ENCODE measurements around the gene RPRD1A. TPM values are rescaled to one million over a fixed set of nuclear protein-coding genes. Genes with fewer than 3 reads are reported as not detected.
A peak's percentile ranks its signal among the peaks of the same experiment; 100 is the strongest.
"Not testable (repeated sequence)": the region's sequence is repeated elsewhere in the genome, so short reads cannot be mapped to it uniquely, and the experiment has no call there.

RPRD1A gene
- total RNA-seq, 1 donor from 2014 or later, result 16.7 TPM

DNA sequence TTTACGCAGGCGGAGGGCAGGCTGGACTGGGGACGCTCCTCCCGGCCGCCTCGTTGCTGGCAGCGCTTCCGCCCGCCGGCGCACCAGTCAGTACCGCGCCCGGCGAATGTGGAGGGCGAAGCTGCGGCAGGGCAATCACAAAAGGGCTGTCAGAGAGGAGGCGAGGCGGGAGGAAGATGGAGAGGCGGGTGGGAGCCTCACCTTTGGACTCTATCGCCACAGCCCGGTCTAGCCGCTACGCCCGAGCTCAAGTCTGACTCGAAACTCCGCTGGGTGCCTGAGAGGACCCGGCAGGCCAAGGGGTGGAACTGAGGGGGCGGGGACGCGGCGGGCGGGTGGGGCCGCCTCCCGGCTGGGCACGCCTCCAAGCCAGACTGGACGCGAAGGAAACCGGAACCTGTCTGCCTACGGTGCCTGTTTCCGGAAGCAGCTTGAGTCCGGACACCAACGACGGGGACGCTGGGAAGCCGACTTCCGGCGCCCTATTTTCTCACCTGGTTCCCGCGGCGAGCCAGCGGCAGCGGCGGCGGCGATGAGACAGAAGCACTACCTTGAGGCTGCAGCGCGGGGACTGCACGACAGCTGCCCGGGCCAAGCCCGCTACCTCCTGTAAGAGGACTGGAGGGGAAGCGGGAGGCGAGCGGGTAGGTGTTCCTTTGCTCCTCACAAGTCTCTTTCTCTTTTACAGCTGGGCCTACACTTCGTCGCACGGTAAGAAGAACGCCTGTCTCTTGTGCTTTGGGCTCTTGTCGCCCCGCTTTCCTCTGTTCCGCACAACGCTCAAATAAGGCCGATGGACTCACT is 95.0 kb downstream of the RPRD1A start, which contains the start of gene RMP24:
Gene RMP24 (plus strand): TSS at position 483 of the 804 bp plus-strand sequence.
- DNase-seq (ENCODE audit: low spot score) (peak; percentile 97), ATAC-seq (peak; percentile 94)

DNA sequence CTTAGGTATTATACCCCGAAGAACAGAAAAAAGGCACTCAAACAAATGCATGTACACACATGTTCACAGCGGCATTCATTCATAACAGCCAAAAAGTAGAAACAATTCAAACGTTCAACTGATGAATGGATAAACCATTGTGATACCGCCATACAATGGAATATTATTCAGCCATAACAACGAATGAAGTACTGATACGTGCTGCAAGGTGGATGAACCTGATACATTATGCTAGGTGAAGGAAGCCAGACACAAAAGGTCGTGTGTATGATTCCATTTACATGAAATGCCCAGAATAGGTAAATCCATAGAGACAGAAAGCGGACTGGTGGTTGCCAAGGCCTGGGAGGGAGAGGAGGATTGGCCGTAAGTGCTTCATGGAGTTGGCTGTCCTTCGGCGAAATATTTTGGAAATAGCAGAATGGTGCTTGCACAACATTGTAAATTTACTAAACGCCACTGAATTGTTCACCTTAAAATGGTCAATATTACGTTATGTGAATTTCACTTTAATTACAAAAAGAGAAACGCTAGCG is 95.6 kb downstream of the RPRD1A start:
- DNase-seq (ENCODE audit: low spot score), result no peak
- ATAC-seq, result peak; percentile 31

DNA sequence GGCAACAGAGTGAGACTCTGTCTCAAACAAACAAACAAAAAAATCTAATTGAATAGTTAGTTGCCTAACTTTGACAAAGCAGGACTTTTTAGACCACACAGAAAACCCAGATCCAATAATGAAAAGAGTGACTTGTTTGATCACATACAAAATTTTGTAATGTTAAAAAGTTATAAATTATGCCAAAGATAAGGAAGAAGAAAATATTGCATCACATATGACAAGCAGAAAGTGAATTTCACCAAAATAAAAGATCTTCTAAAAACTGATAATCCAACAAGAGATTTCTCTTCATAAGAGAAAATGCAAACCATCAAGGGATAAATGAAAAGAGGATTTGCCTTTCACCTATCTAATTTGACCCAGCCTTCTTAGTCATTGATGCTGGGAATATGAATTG is 97.7 kb downstream of the RPRD1A start:
- DNase-seq (ENCODE audit: low spot score), result no peak
- ATAC-seq, result no peak

DNA sequence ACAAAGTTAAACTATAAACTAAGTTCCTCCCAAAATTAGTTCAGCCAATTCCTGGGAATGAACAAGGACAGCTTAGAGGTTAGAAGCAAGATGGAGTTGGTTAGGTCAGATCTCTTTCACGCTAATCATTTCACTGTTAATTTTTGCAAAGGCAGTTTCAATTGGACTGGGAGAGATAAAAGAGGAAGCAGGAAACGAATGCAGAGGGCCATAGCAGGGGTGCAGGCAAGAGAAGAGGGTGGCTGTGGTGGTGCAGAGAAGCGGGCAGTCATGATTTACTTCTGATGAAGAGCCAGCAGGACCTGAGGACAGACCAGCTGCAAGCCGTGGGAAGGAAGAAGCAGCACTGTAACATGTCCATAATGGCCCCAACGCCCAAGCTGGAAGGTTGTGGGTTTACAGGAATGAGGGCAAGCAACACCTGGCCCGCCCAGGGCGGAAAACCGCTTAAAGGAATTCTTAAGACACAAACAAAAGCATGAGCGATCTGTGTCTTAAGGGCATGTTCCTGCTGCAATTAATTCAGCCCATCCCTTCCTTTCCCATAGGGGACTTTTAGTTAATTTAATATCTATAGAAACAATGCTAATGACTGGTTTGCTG is 99.0 kb downstream of the RPRD1A start:
- ATAC-seq (no peak), DNase-seq (ENCODE audit: low spot score) (no peak)

DNA sequence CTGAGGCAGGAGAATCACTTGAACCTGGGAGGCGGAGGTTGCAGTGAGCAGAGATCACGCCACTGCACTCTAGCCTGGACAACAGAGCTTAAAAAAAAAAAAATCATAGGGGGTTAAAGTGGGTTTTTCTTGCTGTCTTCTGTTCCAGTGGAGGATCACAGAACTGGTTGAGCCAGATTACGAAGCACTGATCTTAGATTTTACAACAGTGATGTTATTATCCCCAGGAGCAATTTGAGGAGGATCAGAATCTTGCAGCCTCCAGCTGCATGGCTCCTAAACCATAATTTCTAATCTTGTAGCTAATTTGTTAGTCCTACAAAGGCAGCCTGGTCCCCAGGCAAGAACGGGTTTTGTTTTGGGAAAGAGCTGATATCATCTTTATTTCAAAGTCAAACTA is 99.5 kb downstream of the RPRD1A start:
- DNase-seq (ENCODE audit: low spot score); ATAC-seq: not testable (repeated sequence)

DNA sequence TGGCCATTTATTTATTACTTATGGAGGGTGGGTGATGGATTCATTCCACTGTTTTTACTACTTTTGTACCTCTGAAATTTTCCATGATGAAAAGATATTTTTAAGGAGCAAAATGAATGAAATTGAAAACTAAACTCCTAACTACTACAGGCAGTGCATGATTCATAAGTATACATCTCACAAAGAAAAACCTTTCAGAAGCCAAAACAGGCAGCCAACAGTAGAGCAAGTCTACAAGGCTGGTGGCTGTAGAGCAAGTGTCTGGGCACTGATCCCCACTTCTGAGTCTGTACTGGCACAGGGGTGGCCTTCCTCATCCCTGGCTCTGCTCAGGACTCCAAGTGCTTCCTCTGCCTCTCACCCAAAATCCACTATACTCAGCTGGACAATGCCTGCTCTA is 103.0 kb downstream of the RPRD1A start:
- no peak for DNase-seq (ENCODE audit: low spot score)
- no peak for ATAC-seq

DNA sequence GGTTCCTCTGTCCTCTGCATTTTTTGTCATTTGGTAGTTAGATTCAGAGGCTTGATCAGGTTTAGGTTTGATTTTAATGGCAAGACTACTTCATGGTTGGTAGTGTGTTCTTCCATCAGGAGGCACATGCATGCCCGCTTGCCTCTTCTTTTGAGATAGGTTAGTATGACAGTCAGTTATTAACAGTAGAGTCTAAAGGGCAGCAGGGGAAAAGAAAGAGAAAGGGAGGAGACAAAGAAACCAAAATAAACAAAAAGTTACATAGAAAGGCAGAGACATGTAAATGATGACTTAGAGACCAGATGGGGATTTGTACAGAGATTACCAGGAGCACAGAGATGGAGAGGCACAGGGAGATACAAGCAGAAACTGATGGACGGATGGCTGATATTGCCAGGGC is 105.0 kb downstream of the RPRD1A start:
- no peak for ATAC-seq
- DNase-seq (ENCODE audit: low spot score), result no peak

DNA sequence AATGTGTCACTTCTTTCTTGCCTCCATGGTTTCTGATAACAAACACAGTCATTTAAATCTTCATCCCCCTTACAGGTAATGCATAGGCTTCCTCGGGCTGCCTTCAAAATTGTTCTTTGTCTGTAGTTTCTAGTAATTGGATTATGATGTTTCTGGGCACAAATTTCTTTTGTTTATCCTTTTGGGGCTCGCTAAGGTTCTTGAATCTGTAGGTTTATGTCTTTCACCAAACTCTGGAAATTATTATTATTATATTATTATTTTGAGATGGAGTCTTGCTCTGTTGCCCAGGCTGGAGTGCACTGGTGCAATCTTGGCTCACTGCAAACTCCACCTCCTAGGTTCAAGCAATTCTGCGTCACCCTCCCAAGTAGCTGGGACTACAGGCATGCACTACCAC is 111.1 kb downstream of the RPRD1A start:
- DNase-seq (ENCODE audit: low spot score) (no peak), ATAC-seq (no peak)

DNA sequence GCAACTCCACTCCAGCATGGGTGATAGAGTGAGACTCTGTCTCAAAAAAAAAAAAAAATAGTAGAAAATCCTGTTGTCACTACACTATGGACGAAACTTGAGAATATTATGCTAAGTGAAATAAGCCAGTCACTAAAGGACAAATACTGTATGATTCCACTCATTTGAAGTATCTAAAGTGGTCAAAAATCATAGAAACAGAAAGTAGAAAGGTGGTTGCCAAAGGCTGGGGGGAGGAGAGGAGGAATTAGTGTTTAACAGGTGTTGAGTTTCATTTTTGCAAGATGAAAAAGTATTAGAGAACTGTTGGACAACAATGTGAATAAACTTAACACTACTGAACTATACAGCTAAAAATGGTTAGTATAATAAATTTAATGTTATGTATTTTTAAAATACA is 113.7 kb downstream of the RPRD1A start:
- no peak for ATAC-seq

DNA sequence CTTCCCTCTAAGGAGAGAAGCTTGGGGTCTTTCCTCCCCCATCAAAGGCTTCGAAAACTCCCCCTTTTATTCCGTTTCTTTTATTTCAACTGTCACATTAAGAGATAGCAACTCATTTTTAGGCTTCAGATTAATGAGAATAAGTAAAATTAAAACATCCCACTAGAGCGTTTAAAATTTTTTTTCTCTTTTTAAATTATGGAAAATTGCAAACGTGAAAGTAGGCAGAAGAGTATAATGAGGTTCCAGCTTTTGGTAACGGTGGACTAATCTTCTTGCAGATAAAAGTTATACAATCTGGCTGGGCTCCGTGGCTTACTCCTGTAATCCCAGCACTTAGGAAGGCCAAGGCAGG is 116.8 kb downstream of the RPRD1A start:
- no peak for DNase-seq (ENCODE audit: low spot score)
- no peak for ATAC-seq

More for the DNA sequence above, 113.7 kb downstream of the RPRD1A start:
- no peak for DNase-seq (ENCODE audit: low spot score)

DNA sequence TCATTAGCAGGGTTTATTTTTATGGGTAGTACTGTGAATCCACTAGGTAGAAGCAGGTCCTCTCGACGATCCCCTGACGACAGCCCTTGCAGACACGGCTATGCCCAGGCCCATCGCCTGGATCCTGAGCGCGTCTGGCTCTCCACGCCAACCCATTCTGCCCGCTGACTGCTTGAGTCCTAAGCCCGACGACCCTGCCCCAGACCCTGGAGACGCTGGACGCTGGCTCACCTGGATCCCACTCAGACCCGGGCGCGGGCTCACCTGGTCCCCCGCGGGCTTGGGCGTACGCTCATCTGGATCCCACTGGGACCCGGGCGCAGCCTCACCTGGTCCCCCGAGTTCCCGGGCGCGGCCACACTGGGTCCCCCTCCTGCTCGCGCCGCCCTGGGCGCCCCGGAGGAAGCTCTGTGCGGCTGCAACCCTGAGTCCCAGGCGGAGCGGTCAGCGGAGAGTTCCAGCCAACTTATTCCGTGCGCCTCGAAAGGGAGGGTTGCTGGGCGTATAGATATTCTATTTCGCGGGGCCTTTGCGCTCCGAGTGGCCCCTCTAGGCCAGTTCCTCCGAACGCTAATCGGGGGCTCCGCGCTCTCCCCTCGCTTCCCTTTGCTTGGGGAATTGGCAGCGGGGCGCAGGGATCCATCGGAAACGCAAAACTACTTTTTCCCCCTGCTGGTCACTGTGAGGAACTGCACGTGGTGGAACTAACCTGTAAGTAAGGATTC is 117.3 kb downstream of the RPRD1A start:
- DNase-seq (ENCODE audit: low spot score) (peak; percentile 56), ATAC-seq (peak; percentile 97)

DNA sequence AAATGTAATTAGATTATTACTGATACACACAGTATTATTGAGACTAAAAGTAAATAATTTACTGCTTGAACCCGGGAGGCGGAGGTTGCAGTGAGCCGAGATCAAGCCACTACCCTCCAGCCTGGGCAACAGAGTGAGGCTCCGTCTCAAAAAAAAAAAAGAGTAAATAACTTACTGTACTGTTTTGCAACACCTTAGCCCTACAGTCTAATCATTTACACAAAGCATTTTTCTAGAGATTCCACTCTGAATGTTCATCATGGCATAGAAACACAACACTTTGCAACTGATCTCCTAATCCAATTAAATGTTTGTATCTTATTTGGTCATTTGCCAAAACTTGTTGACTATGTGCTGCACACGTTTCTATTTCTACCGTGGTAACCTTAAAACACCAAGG is 118.3 kb downstream of the RPRD1A start:
- DNase-seq (ENCODE audit: low spot score) (no peak), ATAC-seq (no peak)

DNA sequence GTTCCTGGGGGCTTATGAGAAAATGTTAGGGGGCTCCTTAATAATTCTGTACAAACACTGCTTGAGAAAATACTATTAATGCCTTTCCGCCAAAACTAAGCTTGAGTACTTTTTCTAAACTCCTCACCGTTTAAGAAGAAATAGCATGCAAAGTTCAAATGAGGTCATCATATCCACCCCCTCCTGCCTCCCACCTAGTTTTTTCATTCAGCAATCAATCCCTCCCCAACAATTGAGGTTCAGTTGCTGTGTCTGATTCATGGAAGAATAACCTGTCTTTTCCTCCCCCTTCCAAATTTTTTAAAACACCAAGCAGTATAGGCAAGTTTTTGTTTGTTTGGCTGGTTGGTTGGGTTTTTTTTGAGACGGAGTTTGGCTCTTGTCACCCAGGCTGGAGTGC is 119.3 kb downstream of the RPRD1A start:
- no peak for ATAC-seq

DNA sequence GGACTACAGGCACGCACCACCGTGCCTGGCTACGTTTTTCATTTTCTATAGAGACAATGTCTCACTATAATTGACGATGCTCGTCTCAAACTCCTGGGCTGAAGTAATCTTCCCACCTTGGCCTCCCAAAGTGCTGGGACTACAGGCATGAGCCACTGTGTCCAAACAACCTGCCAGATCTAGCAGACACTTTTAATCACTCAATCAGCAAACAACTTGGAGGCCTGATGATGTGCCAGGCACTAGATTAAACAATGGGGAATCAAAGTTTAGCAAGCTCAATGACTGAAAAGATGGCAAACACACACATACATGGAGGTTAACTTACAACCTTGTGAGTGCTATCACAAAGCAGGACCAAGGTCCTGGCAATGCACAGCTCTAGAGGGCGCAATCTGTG is 124.7 kb downstream of the RPRD1A start:
- ATAC-seq (no peak), DNase-seq (ENCODE audit: low spot score) (no peak)

More for the DNA sequence above, 119.3 kb downstream of the RPRD1A start:
- DNase-seq (ENCODE audit: low spot score), result no peak

DNA sequence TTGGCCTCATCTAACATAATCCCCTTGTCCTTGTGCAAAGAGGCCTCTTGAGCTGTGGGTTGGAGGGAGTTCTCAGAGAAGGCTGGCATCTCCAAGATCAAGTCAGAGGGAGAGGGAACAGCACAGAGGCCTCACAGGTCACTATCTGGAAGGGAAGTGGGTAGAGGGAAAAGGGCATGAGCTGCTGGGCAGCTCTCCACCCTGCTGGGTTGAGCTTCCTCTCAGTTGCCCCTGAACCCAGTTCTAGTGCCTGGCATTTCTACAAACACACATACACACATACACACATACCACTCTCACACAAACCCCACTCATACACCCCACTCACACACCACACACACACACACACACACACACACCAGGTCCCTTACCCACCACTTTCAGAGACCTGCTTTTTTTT is 125.2 kb downstream of the RPRD1A start:
- DNase-seq (ENCODE audit: low spot score) (no peak), ATAC-seq (no peak)

DNA sequence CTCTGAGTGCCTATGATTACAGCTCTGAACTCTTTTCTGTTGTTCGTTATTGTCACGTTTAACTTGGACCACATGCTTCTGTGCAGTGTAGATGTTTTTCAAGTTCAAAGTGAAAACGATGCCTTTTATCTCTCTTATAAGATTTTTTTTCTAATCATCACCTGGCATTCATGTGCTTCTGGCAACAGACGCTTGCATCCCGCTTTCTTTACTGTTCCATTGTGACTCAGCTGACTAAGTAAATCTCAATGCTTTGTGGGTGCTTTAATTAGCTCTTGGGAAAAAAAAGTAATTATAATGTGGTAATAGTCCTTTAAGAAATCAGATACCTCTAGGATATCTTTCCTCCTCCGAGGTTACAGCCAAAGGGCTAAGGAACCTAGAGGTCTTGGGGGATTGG is 126.1 kb downstream of the RPRD1A start:
- DNase-seq (ENCODE audit: low spot score) (no peak), ATAC-seq (no peak)

Other genes starting within 250 kb of the RPRD1A start
- 6.6 TPM for gene SLC39A6, start 61.8 kb upstream of the RPRD1A start, total RNA-seq
- 52.1 TPM for gene ELP2, start 62.3 kb upstream of the RPRD1A start, total RNA-seq
- gene MOCOS, start 119.9 kb upstream of the RPRD1A start, total RNA-seq, result 27.4 TPM
- gene FHOD3, start 230.2 kb upstream of the RPRD1A start, total RNA-seq, result 0.40 TPM